Measurements from ENCODE around the gene SETX. TPM values are rescaled to one million over a fixed set of nuclear protein-coding genes. Genes with fewer than 3 reads are reported as not detected.

The SETX gene
- total and polyA plus RNA-seq, 12 donors, result 16.9 to 35.1 (median 27.4) TPM

GRCh38 chr9:132366481-132366880, 11.7 kb upstream of the SETX start:
- H3K9me3 ChIP-seq, result no peaks in the 10 kb centered on the region
- intact Hi-C loops (cut with DNase I), result no loop called here
- 92 to 97% methylated on average over 4 of the region's 4 CpGs for WGBS, 2 donors

GRCh38 chr9:132365986-132366385, 11.2 kb upstream of the SETX start:
- no peaks in the 10 kb centered on the region for H3K27me3 ChIP-seq
- no peak for TF ChIP-seq CTCF (IDR thresholded peaks at IDR 0.05)
- intact Hi-C loops (cut with DNase I), result no loop called here
- peaks cover 0 to 4% (median 0%) of the 10 kb centered on the region in 9 donors for H3K4me1 ChIP-seq
- ATAC-seq (no peak), DNase-seq (no peak)
- WGBS, 2 donors, result 58 to 71% methylated on average over 3 of the region's 3 CpGs
- no peaks in the 10 kb centered on the region for H3K9me3 ChIP-seq
- H3K27ac ChIP-seq, result no peak overlapping the region
- no peaks in the 10 kb centered on the region for H3K36me3 ChIP-seq
- H3K4me3 ChIP-seq, result no peak overlapping the region

More at GRCh38 chr9:132366481-132366880, 11.7 kb upstream of the SETX start:
- H3K4me3 ChIP-seq, result no peak overlapping the region
- DNase-seq, result no peak
- no peak for ATAC-seq
- H3K27me3 ChIP-seq, result no peaks in the 10 kb centered on the region
- TF ChIP-seq CTCF (IDR thresholded peaks at IDR 0.05), result no peak
- H3K27ac ChIP-seq, result no peak overlapping the region
- H3K36me3 ChIP-seq, result no peaks in the 10 kb centered on the region
- peaks cover 0 to 4% (median 0%) of the 10 kb centered on the region in 9 donors for H3K4me1 ChIP-seq

- no peak for DNase-seq
- no peaks in the 10 kb centered on the region for H3K36me3 ChIP-seq
- no peak overlapping the region for H3K4me3 ChIP-seq
- H3K27me3 ChIP-seq, result no peaks in the 10 kb centered on the region
- H3K27ac ChIP-seq, result no peak overlapping the region
- peaks cover 0 to 4% (median 0%) of the 10 kb centered on the region in 9 donors for H3K4me1 ChIP-seq
- TF ChIP-seq CTCF (IDR thresholded peaks at IDR 0.05), result no peak
- intact Hi-C loops (cut with DNase I), result no loop called here
- H3K9me3 ChIP-seq, result no peaks in the 10 kb centered on the region
- no peak for ATAC-seq
- 92 to 93% methylated on average over 9 of the region's 9 CpGs for WGBS, 2 donors
Measured at GRCh38 chr9:132364068-132364467, 9.3 kb upstream of the SETX start.

- DNase-seq (no peak), ATAC-seq (no peak)
- Histone ChIP-seq H3K4me3 (no peak overlapping the region), H3K27me3 (no peaks in the 10 kb centered on the region), H3K4me1 (peaks cover 9 to 17% (median 13%) of the 10 kb centered on the region in 9 donors), H3K36me3 (peaks cover 0 to 8% (median 4%) of the 10 kb centered on the region in 9 donors), H3K9me3 (no peaks in the 10 kb centered on the region), H3K27ac (no peak overlapping the region)
- no peak for TF ChIP-seq CTCF (IDR thresholded peaks at IDR 0.05)
- intact Hi-C loops (cut with DNase I), result loop anchor here in 2 of 10 donors (5.0 to 10.0 kb wide), 2 partner anchors 50 to 587 kb away; partner anchors contain the start of genes TSC1 (in 1 of the 2) and TTF1 (in 1 of the 2)
- WGBS, 2 donors, result 87 to 89% methylated on average over 7 of the region's 7 CpGs
Measured at GRCh38 chr9:132357764-132358163, 3.0 kb upstream of the SETX start.
